Thoracic aorta (tissue), 2 donors: ENCODE data around the gene TEX19. TPM values are rescaled to one million over a fixed set of nuclear protein-coding genes. Genes with fewer than 3 reads are reported as not detected.

Source experiments
- ATAC-seq: fragments of 150-250 bp; one replicate; pipeline ENCODE4 v1.8.0; 2017; ENCODE audit warnings: low read depth; ENCODE audit not compliant: insufficient number of reproducible peaks, low FRiP score
- DNase-seq: peaks from one replicate; pipeline ENCODE4 v3.0.0-alpha.2; 2020; ENCODE audit warnings: low spot score
- H3K27ac ChIP-seq, 2 donors: fragments of 200-600 bp; sonication (generic); 1 replicate in 1 of 2; 2 replicates in 1 of 2; pipeline ENCODE4 v1.5.1; 2016; ENCODE audit warnings: mild to moderate bottlenecking in 2 of 2, moderate library complexity in 2 of 2
- H3K27me3 ChIP-seq: fragments of 200-600 bp; sonication (generic); replicated peaks from 2 replicates; pipeline ENCODE4 v1.6.0; 2016; ENCODE audit warnings: mild to moderate bottlenecking; ENCODE audit not compliant: insufficient read depth
- H3K36me3 ChIP-seq: fragments of 200-600 bp; sonication (generic); one replicate; pipeline ENCODE4 v1.5.1; 2016
- H3K4me1 ChIP-seq, 2 donors: fragments of 200-600 bp; sonication (generic); 1 replicate in 1 of 2; 2 replicates in 1 of 2; pipeline versions ENCODE4 v1.5.1 to v1.6.0; 2016; ENCODE audit warnings: low read depth in 2 of 2, mild to moderate bottlenecking in 1 of 2; ENCODE audit not compliant: control insufficient read depth in 1 of 2
- H3K4me3 ChIP-seq: fragments of 200-600 bp; sonication (generic); 2 replicates; pipeline ENCODE4 v1.5.1; 2016; ENCODE audit warnings: mild to moderate bottlenecking
- H3K9me3 ChIP-seq: fragments of 200-600 bp; sonication (generic); 2 replicates; pipeline ENCODE4 v1.5.1; 2016
- total RNA-seq, 2 donors: library from RNA; depleted of rRNA; stranded (reverse); fragments of >200 nt; gene quantifications; one replicate each; pipeline versions ENCODE4 v1.1.0 to v1.2.3, GENCODE V29; 2016
- TF ChIP-seq, protein P1 (sequence below): fragments of 200-600 bp; sonication (generic); IDR thresholded peaks from one replicate; pipeline ENCODE4 v1.5.1; 2019; ENCODE audit warnings: antibody characterized with exemption

TEX19 gene
- total RNA-seq, 2 donors from 2014 or later: not detected

DNA sequence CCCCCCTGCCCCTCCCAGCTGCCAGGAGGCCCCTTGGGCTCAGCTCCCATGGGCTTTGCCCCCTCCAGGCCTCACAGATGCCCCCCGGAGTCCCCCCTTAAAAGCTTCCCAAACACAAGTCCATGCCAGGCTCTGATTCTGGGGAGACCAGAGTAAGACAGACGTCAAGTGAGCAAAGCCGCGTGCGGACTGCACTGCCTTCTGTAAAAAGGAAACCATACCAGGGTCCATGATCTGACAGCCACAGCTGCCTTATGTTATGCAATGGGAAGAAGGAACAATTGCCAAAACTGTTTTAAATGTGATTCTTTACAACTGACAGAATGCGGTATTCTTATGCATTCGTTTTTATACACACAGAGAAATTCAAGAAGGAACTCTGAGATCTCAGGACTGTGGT is 41.2 kb downstream of the TEX19 start:
- Histone ChIP-seq H3K4me3 (no peak overlapping the region), H3K36me3 (peaks cover 13% of the 10 kb centered on the region), H3K27me3 (no peaks in the 10 kb centered on the region), H3K9me3 (no peaks in the 10 kb centered on the region), H3K27ac (no peak overlapping the region), H3K4me1 (peaks cover 3 to 13% of the 10 kb centered on the region in 2 donors)
- DNase-seq (no peak), ATAC-seq (no peak)
- TF ChIP-seq, protein P1, sequence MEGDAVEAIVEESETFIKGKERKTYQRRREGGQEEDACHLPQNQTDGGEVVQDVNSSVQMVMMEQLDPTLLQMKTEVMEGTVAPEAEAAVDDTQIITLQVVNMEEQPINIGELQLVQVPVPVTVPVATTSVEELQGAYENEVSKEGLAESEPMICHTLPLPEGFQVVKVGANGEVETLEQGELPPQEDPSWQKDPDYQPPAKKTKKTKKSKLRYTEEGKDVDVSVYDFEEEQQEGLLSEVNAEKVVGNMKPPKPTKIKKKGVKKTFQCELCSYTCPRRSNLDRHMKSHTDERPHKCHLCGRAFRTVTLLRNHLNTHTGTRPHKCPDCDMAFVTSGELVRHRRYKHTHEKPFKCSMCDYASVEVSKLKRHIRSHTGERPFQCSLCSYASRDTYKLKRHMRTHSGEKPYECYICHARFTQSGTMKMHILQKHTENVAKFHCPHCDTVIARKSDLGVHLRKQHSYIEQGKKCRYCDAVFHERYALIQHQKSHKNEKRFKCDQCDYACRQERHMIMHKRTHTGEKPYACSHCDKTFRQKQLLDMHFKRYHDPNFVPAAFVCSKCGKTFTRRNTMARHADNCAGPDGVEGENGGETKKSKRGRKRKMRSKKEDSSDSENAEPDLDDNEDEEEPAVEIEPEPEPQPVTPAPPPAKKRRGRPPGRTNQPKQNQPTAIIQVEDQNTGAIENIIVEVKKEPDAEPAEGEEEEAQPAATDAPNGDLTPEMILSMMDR: no peak

DNA sequence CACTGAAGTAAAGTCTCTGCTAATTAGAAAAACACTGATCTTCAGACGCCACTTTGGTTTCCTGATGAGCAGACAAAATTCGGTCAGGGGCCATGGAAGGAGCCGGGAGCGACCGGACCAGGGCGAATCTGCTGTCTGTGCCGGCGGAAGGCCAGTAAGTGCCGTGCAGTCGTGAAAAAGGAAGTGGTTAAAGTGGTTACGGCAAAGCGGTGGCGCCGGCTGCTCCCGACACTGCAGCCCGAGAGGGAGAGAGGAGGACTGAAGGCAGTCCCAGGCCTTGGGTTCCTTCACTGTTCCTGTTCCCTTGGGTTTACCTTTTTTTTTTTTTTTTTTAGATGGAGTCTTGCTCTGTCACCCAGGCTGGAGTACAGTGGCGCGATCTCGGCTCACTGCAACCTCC is 41.8 kb downstream of the TEX19 start:
- DNase-seq (no peak), ATAC-seq (no peak)
- H3K9me3 ChIP-seq: no peaks in the 10 kb centered on the region
- no peaks in the 10 kb centered on the region for H3K27me3 ChIP-seq
- peaks cover 3 to 13% of the 10 kb centered on the region in 2 donors for H3K4me1 ChIP-seq
- TF ChIP-seq, protein P1: no peak
- peak overlapping the region; percentile 31 for H3K4me3 ChIP-seq
- H3K27ac ChIP-seq: no peak overlapping the region
- H3K36me3 ChIP-seq: peaks cover 13% of the 10 kb centered on the region

DNA sequence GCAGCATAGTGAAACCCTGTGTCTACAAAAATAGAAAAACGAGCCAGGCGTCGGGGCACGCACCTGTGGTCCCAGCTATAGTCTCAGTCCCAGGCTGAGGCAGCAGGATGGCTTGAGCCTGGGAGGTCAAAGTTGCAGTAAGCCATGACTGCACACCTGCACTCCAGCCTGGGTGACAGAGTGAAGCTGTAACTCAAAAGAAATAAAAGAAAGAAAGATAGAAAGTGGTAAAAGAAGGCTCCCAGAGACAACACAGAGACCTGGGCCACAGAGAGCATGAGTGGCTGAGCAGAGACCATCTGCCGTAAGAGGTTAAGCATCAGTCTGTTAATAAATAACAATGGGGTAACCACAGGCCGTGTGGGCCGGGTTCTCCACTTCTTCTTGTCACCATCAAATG is 43.8 kb downstream of the TEX19 start:
- peaks cover 13% of the 10 kb centered on the region for H3K36me3 ChIP-seq
- DNase-seq (no peak), ATAC-seq (no peak)
- H3K4me3 ChIP-seq: no peak overlapping the region
- no peaks in the 10 kb centered on the region for H3K27me3 ChIP-seq
- peaks cover 3 to 13% of the 10 kb centered on the region in 2 donors for H3K4me1 ChIP-seq
- TF ChIP-seq, protein P1: no peak
- H3K9me3 ChIP-seq: no peaks in the 10 kb centered on the region
- H3K27ac ChIP-seq: no peak overlapping the region

DNA sequence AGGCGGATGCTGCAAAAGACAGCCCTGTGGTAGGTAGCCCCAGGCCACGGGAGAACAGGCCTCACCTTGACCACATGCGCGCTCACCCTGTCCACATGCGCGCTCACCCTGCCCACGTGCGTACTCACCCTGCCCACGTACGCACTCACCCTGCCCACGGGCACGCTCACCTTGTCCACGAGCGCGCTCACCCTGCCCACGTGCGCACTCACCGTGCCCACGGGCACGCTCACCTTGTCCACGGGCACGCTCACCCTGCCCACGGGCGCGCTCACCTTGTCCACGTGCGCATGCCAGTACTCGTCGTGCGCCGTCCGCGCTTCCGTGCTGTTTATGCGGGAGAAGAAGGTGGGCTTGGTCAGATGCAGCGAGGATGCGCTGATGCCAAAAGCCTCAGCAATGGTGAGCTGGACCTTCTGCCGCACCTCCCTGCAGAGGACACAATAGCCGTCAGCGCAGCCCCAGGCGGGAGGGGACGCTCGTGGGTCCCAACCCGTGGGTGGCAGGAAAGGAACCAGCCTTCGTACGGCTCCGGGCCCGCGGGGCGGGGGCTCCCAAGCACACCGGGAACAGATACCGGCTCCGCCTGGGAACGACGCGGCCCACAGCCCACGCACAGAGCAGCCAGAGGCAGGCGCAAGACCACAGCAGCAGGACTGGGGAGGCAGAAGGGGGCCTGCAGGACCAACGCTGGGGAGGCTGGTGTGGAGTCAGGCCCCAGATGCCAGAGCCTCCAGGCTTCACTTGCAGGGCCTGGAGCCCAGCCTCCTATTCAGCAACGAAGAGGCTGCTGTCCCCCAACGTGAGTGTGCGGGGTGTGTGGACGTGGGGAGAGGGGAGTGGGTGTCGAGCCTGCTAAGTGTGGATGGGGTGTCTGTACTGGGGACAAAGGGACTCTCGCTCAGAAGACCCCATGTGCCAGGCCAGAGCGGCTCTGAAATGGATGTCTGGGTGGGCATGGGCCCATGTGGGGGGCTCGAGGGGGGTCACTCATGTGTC is 44.9 kb downstream of the TEX19 start:
- no peak overlapping the region for H3K27ac ChIP-seq
- no peaks in the 10 kb centered on the region for H3K9me3 ChIP-seq
- ATAC-seq (no peak), DNase-seq (no peak)
- no peak overlapping the region for H3K4me3 ChIP-seq
- TF ChIP-seq, protein P1: no peak
- H3K36me3 ChIP-seq: peaks cover 15% of the 10 kb centered on the region
- H3K4me1 ChIP-seq: peaks cover 3 to 8% of the 10 kb centered on the region in 2 donors
- H3K27me3 ChIP-seq: no peaks in the 10 kb centered on the region

DNA sequence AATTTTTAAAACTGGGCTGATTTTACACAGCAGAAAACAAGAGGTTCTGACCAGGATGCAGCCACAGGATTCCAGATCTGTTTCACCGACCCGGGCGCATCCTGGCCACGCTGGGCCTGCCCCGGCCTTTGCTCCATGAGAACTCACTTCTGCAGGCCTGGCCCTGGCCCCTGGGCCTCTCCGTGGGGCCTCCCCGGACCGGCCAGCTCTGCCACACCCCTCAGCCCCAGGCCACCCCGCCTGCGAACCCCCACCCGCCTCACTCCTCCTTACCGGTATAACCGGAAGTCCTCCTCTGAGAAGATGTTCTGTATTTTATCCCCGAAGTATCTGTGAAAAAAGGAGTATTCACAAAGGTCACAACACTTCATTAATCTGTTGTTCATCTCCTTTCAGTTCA is 46.0 kb downstream of the TEX19 start:
- TF ChIP-seq, protein P1: no peak
- no peak overlapping the region for H3K27ac ChIP-seq
- H3K4me1 ChIP-seq: no peaks in the 10 kb centered on the region
- no peak overlapping the region for H3K4me3 ChIP-seq
- ATAC-seq: no peak
- H3K36me3 ChIP-seq: peaks cover 16% of the 10 kb centered on the region
- no peaks in the 10 kb centered on the region for H3K27me3 ChIP-seq
- no peak for DNase-seq
- H3K9me3 ChIP-seq: no peaks in the 10 kb centered on the region
